ENCODE results near the gene TEKTIP1.

Gene TEKTIP1

DNA sequence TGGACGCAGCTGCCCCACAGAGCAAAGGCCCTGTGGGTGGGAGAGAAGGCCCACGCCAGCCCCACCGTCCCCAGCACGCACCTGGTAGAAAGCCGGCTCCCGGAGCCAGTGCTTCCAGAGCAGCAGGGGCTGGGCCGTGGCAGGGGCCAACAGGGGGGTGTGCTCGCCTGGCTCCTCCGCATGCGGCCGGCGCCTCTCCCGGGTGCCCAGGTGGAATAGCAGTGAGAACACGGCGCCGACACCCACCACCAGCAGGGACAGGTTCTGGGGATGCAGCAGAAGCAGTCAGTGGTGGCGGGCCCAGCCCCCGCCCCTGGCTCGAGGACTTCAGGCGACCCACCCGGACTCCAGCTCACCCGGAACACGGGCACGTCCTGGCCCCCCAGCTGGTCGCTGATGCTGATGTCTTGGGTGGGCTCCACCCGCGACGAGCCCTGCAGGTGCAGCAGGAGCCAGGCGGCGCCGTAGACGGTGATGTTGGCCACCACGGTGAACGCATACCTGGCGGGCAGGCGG, 8.9 kb downstream of the TEKTIP1 start:
- TF ChIP-seq, protein P1, sequence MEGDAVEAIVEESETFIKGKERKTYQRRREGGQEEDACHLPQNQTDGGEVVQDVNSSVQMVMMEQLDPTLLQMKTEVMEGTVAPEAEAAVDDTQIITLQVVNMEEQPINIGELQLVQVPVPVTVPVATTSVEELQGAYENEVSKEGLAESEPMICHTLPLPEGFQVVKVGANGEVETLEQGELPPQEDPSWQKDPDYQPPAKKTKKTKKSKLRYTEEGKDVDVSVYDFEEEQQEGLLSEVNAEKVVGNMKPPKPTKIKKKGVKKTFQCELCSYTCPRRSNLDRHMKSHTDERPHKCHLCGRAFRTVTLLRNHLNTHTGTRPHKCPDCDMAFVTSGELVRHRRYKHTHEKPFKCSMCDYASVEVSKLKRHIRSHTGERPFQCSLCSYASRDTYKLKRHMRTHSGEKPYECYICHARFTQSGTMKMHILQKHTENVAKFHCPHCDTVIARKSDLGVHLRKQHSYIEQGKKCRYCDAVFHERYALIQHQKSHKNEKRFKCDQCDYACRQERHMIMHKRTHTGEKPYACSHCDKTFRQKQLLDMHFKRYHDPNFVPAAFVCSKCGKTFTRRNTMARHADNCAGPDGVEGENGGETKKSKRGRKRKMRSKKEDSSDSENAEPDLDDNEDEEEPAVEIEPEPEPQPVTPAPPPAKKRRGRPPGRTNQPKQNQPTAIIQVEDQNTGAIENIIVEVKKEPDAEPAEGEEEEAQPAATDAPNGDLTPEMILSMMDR (IDR thresholded peaks at IDR 0.05; ENCODE audit: insufficient read depth, low read depth, low read length, missing control alignments): no peak
- DNase-seq (ENCODE audit: low read depth): no peak
- no peak overlapping the region for H3K4me3 ChIP-seq (ENCODE audit: low read length)

DNA sequence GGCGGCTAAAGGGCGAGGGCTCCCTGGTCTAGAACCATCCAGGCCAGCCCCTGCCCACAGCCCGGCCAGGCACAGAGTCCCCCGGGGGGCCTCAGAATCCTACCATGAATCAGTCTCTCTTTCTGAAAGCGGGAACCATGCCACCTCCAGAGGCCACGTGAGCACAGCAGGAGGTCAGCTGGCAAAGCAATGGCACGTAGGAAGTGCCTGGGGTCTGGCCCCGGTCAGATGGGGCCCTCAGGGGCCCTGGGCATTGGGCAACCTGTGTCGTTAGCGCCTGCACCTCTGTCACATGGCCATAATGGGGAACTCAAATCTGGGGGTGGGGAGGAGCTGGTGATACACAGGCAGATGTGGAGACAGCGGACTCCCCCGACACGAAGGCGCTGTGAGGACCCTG, 9.6 kb downstream of the TEKTIP1 start:
- TF ChIP-seq, protein P1 (IDR thresholded peaks at IDR 0.05; ENCODE audit: insufficient read depth, low read depth, low read length, missing control alignments): no peak
- no peak overlapping the region for H3K4me3 ChIP-seq (ENCODE audit: low read length)
- DNase-seq (ENCODE audit: low read depth): no peak

DNA sequence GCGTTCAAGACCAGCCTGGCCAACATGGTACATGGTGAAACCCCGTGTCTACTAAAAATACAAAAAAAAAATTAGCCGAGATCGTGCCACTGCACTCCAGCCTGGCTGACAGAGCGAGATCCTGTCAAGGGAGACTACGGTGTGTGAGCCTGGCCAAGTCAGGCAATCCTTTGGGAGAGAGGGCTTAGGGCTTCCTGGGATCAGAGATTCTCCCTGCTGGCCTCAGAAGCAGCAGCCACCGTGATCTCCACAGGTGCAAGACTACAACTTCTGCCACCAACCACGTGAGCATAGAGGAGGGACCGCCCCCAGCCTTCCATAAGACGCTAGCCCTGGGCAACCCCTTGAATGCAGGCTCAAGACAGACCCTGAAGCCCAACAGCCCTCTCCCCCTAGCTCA, 10.8 kb downstream of the TEKTIP1 start:
- TF ChIP-seq, protein P1 (IDR thresholded peaks at IDR 0.05; ENCODE audit: insufficient read depth, low read depth, low read length, missing control alignments): no peak
- no peak for DNase-seq (ENCODE audit: low read depth)
- no peak overlapping the region for H3K4me3 ChIP-seq (ENCODE audit: low read length)

DNA sequence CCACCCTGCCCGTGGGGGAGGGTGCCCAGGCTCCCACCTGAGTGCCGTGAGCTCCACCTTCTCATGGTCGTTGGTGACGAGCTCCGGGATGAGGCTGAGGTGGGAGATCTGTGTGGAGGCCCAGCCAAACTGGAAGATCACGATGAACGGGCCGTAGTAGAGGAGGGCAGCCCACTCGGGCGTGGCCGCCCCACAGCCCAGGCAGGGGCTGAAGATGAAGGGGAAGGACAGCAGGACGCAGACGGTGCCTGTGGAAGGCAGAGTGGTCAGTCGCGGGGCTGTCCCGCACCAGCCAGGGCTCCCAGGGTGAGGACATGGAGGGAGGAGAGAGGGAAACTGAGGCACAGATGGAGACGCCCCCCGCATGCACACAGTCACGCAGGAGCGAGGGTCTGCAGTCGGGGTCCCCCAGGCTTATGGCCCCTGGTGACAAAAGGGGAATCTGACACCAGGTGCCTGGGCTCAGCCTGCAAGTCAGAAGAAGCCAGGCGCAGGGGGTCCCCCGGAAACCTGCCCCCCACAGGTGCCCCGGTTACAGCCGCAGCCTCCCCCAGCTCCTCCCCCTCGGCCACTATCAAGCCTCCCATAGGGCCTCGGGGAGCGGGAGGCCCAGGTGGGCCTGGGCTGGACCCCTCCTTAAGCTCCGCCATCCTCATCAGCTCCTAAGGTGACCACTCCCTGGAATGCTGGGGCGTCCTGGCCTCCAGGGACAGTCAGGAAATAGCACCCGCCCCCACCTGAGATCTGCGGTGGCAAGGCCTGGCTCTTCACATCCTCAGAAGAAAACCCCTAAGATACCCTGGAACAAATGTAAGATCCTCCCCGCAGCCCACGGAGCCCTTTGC, 12.2 kb downstream of the TEKTIP1 start:
- no peak overlapping the region for H3K4me3 ChIP-seq (ENCODE audit: low read length)
- no peak for DNase-seq (ENCODE audit: low read depth)
- TF ChIP-seq, protein P1 (IDR thresholded peaks at IDR 0.05; ENCODE audit: insufficient read depth, low read depth, low read length, missing control alignments): no peak

DNA sequence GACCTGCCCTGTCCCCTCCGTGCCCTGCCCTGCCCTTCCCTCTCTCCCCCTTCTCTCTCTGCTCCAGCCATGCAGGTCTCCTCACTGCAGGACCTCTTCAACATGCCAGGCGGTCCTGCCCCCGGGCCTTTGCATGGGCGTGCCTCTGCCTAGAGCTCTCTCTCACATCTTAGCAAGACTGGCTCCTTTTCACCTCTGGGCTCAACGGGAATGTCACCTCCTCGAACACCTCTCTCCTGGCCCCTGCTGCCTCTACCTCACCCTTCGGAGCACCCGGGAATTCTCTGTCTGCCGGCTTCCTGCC, 12.8 kb downstream of the TEKTIP1 start:
- H3K4me3 ChIP-seq (ENCODE audit: low read length): no peak overlapping the region
- DNase-seq (ENCODE audit: low read depth): no peak
- TF ChIP-seq, protein P1 (IDR thresholded peaks at IDR 0.05; ENCODE audit: insufficient read depth, low read depth, low read length, missing control alignments): no peak

DNA sequence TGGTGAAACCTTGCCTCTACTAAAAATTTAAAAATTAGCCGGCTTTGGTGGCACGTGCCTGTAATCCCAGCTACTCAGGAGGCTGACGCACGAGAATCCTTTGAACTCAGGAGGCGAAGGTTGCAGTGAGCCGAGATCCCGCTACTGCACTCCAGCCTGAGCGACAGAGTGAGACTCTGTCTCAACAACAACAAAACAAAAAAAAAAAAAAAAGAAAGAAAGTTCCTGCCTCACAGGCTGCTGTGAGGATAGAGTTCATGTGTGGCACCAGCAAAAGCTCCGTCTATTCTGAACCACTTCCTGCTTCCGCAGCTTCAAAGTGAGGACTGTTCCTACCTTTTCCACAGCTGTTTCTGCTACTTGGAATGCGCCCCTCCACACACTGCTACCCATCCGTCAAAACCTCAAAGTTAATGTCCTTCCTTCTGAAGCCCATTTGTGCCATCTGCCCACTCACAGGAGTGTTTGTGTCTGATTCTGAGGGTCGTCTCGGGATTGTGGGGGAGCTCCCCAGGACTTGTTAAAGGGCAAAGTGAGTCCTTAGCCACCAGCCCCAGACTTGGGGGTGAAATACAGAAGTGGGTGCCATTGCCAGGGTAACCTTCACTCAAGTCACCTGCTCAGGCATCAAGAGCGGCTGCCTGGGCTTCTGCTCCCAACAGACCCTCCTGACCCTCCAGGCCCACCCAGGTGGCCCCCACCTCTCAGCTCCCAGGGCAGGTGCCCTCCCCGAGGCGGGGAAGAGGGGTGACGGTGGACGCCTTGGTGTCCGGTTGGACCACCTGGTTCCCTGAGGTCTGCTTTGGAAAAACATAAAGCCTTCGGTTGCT, 15.5 kb downstream of the TEKTIP1 start:
- no peak overlapping the region for H3K4me3 ChIP-seq (ENCODE audit: low read length)
- TF ChIP-seq, protein P1 (IDR thresholded peaks at IDR 0.05; ENCODE audit: insufficient read depth, low read depth, low read length, missing control alignments): no peak
- no peak for DNase-seq (ENCODE audit: low read depth)
